GM19328 (cell line): ENCODE data around the gene PI3.

Experiments
- ATAC-seq: cut with Tn5 transposase; IDR thresholded peaks from one replicate; pipeline ENCODE4 v1.9.1; 2021; ENCODE audit warnings: mild to moderate bottlenecking, moderate library complexity; ENCODE audit not compliant: unreplicated experiment

PI3 gene

GRCh38 chr20:45183084-45183483 is 8.4 kb downstream of the PI3 start:
- no peak for ATAC-seq

DNA sequence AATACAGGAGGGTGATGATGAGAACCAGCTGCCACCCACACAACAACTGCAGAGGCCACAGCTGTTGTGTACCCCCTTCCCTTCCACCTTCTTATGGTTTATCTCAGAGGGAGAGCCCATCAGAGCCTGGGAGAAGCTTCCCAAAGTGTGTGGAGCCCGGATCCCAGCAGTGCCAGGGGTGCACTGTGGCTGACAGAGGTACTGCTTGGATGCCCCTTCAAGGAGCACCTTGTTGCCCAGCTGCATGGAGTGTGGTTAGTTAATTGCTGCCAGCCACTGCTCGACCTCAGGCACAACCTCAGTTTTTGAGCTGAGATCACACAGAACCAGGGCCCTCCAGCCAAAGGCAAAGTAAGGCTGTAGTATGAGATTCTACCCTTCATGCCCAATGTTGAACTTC is 13.0 kb downstream of the PI3 start:
- ATAC-seq = no peak

DNA sequence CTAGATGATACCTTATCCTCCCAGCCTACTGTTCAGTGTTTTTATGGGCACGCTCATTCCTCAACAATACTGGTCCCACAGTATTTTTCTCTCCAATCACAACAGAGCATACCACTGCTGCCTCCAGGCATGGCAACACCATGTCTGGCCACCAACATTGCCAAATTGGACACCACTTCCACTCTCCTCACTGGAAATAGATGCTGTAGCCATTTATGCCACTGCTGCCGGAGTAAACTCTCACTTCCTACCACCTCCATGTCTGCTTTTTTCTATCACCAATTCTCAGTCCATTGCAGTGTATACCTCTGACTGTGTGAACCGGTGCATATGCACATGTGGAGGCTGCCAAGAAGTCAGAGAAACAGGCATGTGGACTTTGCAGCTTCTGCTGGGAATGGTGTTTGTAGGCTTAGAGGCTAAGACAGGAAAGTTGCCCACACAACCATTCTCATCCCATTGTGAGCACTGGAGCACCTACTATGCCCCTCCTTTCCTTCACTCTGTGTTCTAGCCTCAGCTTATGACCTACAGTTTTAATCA is 14.4 kb downstream of the PI3 start:
- ATAC-seq = no peak

- ATAC-seq = no peak
Measured at GRCh38 chr20:45189861-45190260, 15.2 kb downstream of the PI3 start.

DNA sequence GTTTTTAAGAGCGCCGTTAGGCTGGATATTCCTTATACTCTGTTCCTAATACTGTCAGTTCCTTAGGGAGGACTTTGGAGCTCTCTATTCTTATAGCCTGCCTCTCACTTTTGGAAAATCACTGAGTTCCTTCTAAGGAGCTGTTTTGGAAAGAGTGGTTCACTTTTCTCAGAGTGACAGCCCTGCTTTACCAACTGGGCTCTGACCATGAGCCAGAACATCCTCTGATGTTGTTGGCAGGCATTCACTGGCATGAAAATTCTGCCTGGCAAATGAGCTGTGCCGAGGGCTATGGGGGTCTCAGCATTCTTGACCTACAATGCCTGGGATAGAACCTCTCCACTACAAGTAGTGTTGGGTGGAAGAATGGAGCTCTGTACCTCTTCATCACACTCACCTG is 17.2 kb downstream of the PI3 start:
- no peak for ATAC-seq

GRCh38 chr20:45193331-45193730 is 18.6 kb downstream of the PI3 start:
- no peak for ATAC-seq

- ATAC-seq = no peak
Measured at GRCh38 chr20:45206725-45207124, 32.0 kb downstream of the PI3 start, which contains the start of gene SEMG1. Gene SEMG1, plus strand, starts transcription at chr20:45207033. Its CDS starts 21 bp downstream, at chr20:45207054.

- ATAC-seq = no peak
Measured at GRCh38 chr20:45209924-45210323, 35.2 kb downstream of the PI3 start.

DNA sequence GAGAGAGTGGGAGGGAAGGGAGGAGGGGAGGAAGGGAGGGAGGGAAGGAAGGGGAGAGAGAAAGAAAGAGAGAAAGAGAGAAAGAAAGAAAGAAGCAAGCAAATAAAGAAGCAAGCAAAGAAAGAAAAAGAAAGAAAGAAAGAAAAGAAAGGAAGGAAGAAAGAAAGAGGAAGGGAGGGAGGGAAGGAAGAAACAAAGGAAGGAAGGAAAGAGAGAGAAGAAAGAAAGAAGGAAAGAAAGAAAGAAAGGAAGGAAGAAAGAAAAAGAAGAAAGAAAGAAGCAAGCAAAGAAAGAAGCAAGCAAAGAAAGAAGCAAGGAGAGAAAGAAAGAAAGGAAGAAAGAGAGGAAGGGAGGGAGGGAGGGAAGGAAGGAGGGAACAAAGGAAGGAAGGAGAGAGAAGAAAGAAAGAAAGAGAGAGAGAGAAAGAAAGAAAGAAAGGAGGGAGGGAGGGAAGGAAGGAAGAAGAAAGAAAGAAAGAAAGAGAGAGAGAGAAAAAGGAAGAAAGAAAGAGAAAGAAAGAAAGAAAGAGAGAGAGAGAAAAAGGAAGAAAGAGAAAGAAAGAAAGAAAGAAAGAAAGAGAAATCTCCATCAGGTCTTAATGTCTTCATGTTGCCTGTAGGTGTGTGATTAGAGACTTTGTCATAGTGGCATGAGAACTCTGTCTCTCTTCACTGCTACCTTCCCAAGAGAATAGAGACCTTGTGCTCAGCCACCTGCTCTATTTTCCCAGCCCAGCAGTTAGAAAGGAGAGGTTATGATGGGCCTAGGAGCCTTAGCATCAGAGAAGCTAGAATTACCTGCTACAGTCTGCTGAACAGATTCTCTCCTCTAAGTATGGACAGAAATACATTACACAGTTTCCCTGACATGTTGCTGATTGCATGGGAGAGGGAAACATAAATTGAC is 37.1 kb downstream of the PI3 start:
- no peak for ATAC-seq

DNA sequence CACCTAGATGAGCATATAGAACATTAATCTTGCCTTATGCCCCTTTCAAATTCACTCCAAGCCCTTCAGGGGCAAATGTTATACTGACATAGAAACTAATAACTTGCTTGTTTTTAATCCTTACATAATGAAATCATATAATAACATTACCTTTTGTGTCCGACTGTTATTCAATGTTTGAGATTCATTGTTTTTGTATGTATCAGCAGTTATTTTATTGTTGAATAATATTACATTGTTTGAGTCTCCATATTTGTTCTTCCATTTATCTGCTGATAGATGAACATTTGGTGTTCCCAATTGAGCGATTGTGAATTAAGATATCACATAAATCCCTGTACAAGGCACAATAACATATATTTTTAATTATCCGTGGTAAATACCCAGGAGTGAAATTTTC is 38.1 kb downstream of the PI3 start:
- ATAC-seq = no peak

GRCh38 chr20:45218124-45218523 is 43.4 kb downstream of the PI3 start:
- ATAC-seq = no peak

DNA sequence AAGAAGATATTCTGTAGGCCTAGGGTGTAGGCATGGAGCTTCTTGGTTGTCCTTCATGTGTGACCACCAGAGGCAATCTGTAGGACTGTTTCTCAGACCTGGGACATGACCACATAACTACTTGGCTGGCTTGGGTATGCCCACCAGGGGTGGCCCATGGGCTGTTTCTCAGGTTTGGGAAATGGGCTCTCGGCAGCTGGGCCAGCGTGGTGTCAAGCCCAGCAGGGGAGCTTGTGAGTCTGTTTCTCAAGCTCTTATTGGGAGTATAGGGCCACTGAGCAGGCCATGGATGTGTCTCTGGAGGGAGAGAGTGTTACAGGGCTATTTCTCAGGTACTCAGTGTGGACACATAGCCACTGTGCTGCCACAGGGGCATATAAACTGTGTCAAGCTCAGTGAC is 43.9 kb downstream of the PI3 start:
- ATAC-seq = no peak

- no peak for ATAC-seq
Measured at GRCh38 chr20:45221076-45221475, 46.4 kb downstream of the PI3 start, which contains the start of gene SEMG2. Gene SEMG2, plus strand, starts transcription at chr20:45221373. Its CDS starts 17 bp downstream, at chr20:45221390.

DNA sequence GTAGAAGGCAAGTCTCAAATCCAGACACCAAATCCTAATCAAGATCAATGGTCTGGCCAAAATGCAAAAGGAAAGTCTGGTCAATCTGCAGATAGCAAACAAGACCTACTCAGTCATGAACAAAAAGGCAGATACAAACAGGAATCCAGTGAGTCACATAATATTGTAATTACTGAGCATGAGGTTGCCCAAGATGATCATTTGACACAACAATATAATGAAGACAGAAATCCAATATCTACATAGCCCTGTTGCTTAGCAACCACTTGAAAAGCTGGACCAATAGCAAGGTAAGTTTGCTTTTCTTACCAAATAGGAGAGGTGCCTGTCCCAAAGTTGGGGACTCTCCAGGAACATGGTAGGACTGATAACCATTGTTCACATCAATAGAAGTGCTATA is 48.4 kb downstream of the PI3 start:
- no peak for ATAC-seq
